GM12873 (cell line): ENCODE data around the gene C5orf34.

Experiments
- CTCF ChIP-seq: IDR thresholded peaks from 2 replicates; pipeline ENCODE4 v1.5.1; 2012; ENCODE audit warnings: low read depth, mild to moderate bottlenecking, moderate library complexity, low read length, control low read depth; ENCODE audit not compliant: insufficient read depth; ENCODE audit errors: missing control alignments

C5orf34 gene

GRCh38 chr5:43536972-43537371, 22.0 kb upstream of the C5orf34 start:
- TF ChIP-seq CTCF = no peak

GRCh38 chr5:43533646-43534045, 18.7 kb upstream of the C5orf34 start:
- TF ChIP-seq CTCF = no peak

GRCh38 chr5:43530648-43531047, 15.7 kb upstream of the C5orf34 start:
- TF ChIP-seq CTCF = no peak

GRCh38 chr5:43523662-43524072, 8.7 kb upstream of the C5orf34 start:
- TF ChIP-seq CTCF = no peak

- TF ChIP-seq CTCF = no peak
Observed at GRCh38 chr5:43520615-43521014, 5.7 kb upstream of the C5orf34 start.

GRCh38 chr5:43515678-43516048, 715 bp upstream of the C5orf34 start:
- TF ChIP-seq CTCF = no peak

GRCh38 chr5:43514471-43514815, 505 bp downstream of the C5orf34 start:
- TF ChIP-seq CTCF = no peak

- no peak for TF ChIP-seq CTCF
Observed at GRCh38 chr5:43514025-43514424, 923 bp downstream of the C5orf34 start.
